ENCODE results near the gene SKI. TPM values are rescaled to one million over a fixed set of nuclear protein-coding genes. Genes with fewer than 3 reads are reported as not detected.

Gene SKI
- total RNA-seq, 4 donors from 2014 or later: 35.3 to 54.0 (median 47.3) TPM

- ATAC-seq (ENCODE audit: low FRiP score): peak; percentile 78
- peak; percentile 70 for DNase-seq (ENCODE audit: low spot score)
- TF ChIP-seq, protein P1, sequence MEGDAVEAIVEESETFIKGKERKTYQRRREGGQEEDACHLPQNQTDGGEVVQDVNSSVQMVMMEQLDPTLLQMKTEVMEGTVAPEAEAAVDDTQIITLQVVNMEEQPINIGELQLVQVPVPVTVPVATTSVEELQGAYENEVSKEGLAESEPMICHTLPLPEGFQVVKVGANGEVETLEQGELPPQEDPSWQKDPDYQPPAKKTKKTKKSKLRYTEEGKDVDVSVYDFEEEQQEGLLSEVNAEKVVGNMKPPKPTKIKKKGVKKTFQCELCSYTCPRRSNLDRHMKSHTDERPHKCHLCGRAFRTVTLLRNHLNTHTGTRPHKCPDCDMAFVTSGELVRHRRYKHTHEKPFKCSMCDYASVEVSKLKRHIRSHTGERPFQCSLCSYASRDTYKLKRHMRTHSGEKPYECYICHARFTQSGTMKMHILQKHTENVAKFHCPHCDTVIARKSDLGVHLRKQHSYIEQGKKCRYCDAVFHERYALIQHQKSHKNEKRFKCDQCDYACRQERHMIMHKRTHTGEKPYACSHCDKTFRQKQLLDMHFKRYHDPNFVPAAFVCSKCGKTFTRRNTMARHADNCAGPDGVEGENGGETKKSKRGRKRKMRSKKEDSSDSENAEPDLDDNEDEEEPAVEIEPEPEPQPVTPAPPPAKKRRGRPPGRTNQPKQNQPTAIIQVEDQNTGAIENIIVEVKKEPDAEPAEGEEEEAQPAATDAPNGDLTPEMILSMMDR (IDR thresholded peaks at IDR 0.05): peak in 1 of 3 donors; percentile 67
Measured at GRCh38 chr1:2194898-2195673, 33.0 kb upstream of the SKI start.

DNA sequence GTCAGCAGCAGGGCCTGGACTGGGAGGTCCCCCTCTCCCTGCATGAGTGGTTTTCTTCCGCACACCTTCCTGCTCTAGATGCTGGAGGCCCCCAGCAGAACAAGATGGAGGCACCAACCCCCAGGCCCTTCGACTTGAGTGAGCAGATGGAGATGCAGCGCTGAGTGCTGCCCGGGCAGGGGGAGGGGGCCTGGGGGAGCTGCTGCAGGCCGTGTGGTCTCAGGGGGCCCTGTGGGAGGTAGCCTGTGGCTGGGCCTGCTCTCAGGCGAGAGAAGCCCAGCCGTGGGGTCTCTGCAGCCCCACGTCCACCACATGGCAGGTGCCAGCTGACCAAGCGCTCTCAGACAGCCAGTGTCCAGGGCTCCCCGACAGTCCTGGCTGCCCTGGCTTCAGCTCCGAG lies 32.3 kb upstream of the SKI start:
- TF ChIP-seq, protein P1 (IDR thresholded peaks at IDR 0.05): no peak
- ATAC-seq (ENCODE audit: low FRiP score): no peak
- DNase-seq (ENCODE audit: low spot score): no peak

DNA sequence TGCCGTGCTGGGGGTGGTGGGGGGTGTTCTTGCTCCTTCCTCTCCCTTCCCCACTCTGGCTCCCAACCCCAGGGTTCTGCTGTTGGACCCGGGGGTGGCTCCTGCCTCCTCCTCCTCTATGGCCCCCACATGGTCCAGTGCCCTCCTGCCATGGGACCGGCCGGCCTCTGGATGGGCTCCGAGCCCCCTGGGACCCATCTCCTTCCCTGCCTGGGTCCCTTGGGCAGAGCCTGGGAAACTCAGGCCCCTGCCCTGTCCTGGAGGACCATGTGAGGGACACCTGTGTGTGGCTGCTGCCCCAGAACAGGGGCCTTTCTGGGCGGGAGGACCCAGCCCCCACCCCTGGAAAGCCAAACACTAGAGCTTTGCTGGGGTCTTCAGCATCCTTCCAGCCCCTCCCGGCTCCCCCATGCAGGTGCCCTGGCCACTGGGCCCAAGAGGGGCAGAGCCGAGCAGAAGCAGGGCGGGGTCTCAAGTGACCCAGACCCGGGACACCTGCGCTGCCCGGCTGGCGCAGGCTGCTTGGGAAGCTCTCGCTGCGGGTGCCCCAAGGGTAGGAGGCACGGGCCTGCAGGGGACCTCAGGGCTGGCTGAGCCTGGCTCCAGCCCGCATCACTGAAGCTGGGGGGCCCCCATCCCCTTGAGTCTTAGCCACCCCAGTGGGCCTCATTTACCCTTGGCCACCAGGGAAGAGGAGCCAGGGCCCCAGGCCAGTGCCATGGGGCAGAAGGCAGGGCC lies 31.0 kb upstream of the SKI start:
- ATAC-seq (ENCODE audit: low FRiP score): no peak
- no peak for DNase-seq (ENCODE audit: low spot score)
- TF ChIP-seq, protein P1 (IDR thresholded peaks at IDR 0.05): no peak

DNA sequence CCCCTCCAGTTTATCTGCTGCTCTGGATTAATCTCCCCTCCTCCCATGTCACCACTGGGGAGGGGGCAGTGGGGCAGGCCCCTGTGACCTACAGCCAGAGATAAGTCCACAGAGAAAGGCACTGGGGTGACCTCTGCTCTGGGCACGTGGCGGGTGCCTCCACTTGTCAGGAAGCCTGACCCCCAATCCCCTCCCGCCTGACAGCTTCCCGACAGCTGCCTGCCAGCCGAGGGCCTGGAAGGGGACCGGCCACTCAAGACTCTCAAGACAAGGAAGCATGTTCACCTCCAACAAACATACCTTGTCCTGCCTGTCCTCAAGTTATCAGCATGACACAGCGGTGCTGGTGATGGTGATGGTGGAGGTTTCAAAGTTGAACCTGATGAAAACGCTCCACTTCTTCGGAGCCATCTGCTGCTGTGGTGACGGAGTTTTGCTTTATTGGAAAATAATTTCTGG lies 30.4 kb upstream of the SKI start:
- DNase-seq (ENCODE audit: low spot score) (no peak), ATAC-seq (ENCODE audit: low FRiP score) (no peak)
- TF ChIP-seq, protein P1 (IDR thresholded peaks at IDR 0.05): no peak

DNA sequence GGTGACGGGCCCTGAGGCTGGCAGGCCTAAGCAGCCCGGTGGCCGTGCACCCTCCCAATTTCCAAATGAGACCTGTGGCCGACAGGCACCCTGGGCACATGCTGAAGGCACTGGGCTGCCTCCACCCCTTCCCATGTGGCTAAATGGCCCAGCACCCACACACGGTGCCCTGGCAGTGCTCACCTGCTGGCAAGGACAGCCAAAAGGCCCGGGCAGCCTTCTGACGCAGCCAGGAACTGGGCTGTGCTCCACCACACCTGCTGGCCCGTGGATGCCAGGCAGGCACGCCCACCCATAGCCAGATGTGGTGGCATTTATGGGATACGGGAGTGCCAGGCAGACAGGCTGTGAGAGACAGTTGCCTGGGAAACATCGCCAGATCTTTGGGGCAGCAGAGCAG lies 29.5 kb upstream of the SKI start:
- no peak for ATAC-seq (ENCODE audit: low FRiP score)
- TF ChIP-seq, protein P1 (IDR thresholded peaks at IDR 0.05): no peak
- DNase-seq (ENCODE audit: low spot score): no peak

DNA sequence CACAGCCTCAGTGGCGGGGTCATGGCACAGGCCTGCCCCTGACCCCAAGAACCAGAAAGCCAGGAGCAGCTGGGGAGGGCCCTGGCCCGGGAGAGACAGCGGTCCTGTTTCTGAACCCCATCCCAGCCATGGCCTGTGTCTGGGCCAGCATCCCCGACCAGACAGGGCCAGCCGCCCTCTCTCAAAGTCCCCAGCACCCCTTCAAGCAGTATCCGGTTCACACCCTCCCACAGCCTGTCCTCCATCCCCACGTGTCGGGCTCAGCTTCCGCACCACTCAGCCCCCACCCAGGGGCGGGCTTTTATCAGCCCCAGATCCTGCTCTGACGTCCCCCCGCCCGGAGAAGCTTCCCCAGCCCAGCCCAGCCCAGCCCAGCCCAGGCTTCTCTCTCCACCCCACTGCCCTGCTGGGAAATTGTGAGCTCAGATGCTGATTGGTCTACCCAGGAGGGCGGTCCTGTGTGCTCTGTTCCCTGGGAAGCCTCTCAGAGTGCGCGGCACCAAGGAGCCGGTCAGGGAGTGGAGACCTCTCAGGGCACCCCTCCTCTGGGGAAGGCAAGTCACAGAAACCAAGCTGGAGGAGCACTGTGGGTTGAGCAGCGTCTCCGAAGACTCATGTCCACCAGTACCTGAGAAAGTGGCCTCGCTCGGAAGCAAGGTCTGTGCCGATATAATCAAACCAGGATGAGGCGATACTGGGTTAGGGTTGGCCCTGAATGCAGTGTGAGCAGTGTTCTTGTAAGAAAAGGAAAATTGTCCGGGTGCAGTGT lies 28.9 kb upstream of the SKI start:
- peak; percentile 53 for DNase-seq (ENCODE audit: low spot score)
- peak; percentile 84 for ATAC-seq (ENCODE audit: low FRiP score)
- TF ChIP-seq, protein P1 (IDR thresholded peaks at IDR 0.05): no peak

All from omental fat pad (tissue), 4 donors.